Pancreas (tissue), 10 donors: ENCODE results near the gene BRD3OS. TPM values are rescaled to one million over a fixed set of nuclear protein-coding genes. Genes with fewer than 3 reads are reported as not detected.

Experiments used
- ATAC-seq, 4 donors: fragments of 200-7000 bp; cut with Tn5 transposase; one replicate each; pipeline versions ENCODE4 v1.8.0 to v1.9.1; 2020; ENCODE audit warnings: mild to moderate bottlenecking in 4 of 4, moderate library complexity in 4 of 4
- DNase-seq, 6 donors: peaks; one replicate each; pipeline ENCODE4 v3.0.0-alpha.2; 2020
- FAIRE-seq: peaks from 2 replicates; lab custom pipeline; 2012; peaks lifted over from hg19 to GRCh38; lab: Jason Lieb, UNC
- H3K27ac ChIP-seq, 4 donors: fragments of 200-600 bp; sonication (generic); 1 replicate in 3 of 4; 2 replicates in 1 of 4; pipeline versions ENCODE4 v1.5.0 to v1.8.0; 2020
- H3K27me3 ChIP-seq, 4 donors: fragments of 200-600 bp; one replicate each; pipeline ENCODE4 v1.8.0; 2021
- H3K36me3 ChIP-seq, 3 donors: fragments of 200-600 bp; sonication (generic) in 1 of 3; one replicate each; pipeline versions ENCODE4 v1.5.0 to v1.8.0; 2020 to 2021
- H3K4me1 ChIP-seq, 3 donors: fragments of 200-600 bp; one replicate each; pipeline ENCODE4 v1.8.0; 2021
- H3K4me3 ChIP-seq, 4 donors: fragments of 200-600 bp; sonication (generic) in 2 of 4; one replicate each; pipeline versions ENCODE4 v1.5.0 to v1.8.0; 2020 to 2021
- H3K9me3 ChIP-seq, 4 donors: fragments of 200-600 bp; one replicate each; pipeline ENCODE4 v1.8.0; 2021
- CTCF ChIP-seq, 4 donors: fragments of 200-600 bp; sonication (generic) in 3 of 4; IDR thresholded peaks; one replicate each; pipeline versions ENCODE4 v1.5.0 to v1.8.0; 2021; ENCODE audit warnings: antibody characterized with exemption in 4 of 4
- WGBS, 2 donors: extraction: QIAGEN DNeasy Blood & Tissue Kit; methylation state at CpG; one replicate each; pipeline ENCODE4 v1.1.7; 2013; 5-methylcytosine and 5-hydroxymethylcytosine counted together
- intact Hi-C, 3 donors: fragments of 100-400 bp; cut with DNase I; formaldehyde crosslinking; loops; one replicate each; pipeline versions ENCODE4 v1.11.1 to v1.14.2; 2022
- polyA plus RNA-seq, 2 donors: library from polyadenylated mRNA; stranded (reverse); fragments of 200-250 nt; gene quantifications; one replicate each; pipeline ENCODE4 v1.2.3, GENCODE V29; 2013
- total RNA-seq, 6 donors: library from RNA; stranded (reverse); fragmentation: NEBNext Ultra II Directional in 4 of 6; extraction: Animal tissue kit (Norgen Biotek cat#: 25700) in 4 of 6; gene quantifications; one replicate each; pipeline versions ENCODE4 v1.2.1 to v1.2.4, GENCODE V29; 2021 to 2023
- donor health status: healthy with polysubstance abuse.
- donor health status: DM: no; HTN: no; CAD: no; lungs with moderate emphysema.
- donor health status: DM: no; HTN: no; CAD: no.
- donor health status: control.
- donor health status: control.
- donor health status: Bipolar disorder and iron deficiency.
- donor health status: DM: yes; HTN: yes; CAD: no.
- donor health status: DM: no; HTN: no; CAD: no.
- donor health status: DM: no; HTN: no; CAD: no.
- donor health status: DM: yes; HTN: yes; CAD: no.

The BRD3OS gene
- total and polyA plus RNA-seq, 8 donors, result 4.8 to 12.5 (median 7.3) TPM

- H3K4me1 ChIP-seq, result no peaks in the 10 kb centered on the region
- H3K4me3 ChIP-seq, result no peak overlapping the region
- no peaks in the 10 kb centered on the region for H3K9me3 ChIP-seq
- WGBS, 2 donors, result 68 to 73% methylated on average over 20 of the region's 20 CpGs
- no peaks in the 10 kb centered on the region for H3K36me3 ChIP-seq
- TF ChIP-seq CTCF (IDR thresholded peaks at IDR 0.05), result no peak
- FAIRE-seq, result no peak
- DNase-seq, result no peak
- no peak overlapping the region for H3K27ac ChIP-seq
- ATAC-seq, result no peak
- H3K27me3 ChIP-seq, result no peaks in the 10 kb centered on the region
- intact Hi-C loops, result no loop called here
Observed at GRCh38 chr9:134004131-134004873, 21.0 kb upstream of the BRD3OS start.

GRCh38 chr9:134004881-134005280 lies 20.4 kb upstream of the BRD3OS start:
- ATAC-seq (no peak), FAIRE-seq (no peak), DNase-seq (no peak)
- WGBS, 2 donors, result 75 to 77% methylated on average over 14 of the region's 14 CpGs
- H3K27me3 ChIP-seq, result no peaks in the 10 kb centered on the region
- H3K27ac ChIP-seq, result no peak overlapping the region
- H3K4me1 ChIP-seq, result no peaks in the 10 kb centered on the region
- H3K4me3 ChIP-seq, result no peak overlapping the region
- intact Hi-C loops, result no loop called here
- H3K36me3 ChIP-seq, result no peaks in the 10 kb centered on the region
- TF ChIP-seq CTCF (IDR thresholded peaks at IDR 0.05), result no peak
- H3K9me3 ChIP-seq, result no peaks in the 10 kb centered on the region

- TF ChIP-seq CTCF (IDR thresholded peaks at IDR 0.05), result no peak
- intact Hi-C loops, result no loop called here
- H3K4me1 ChIP-seq, result no peaks in the 10 kb centered on the region
- no peaks in the 10 kb centered on the region for H3K9me3 ChIP-seq
- no peaks in the 10 kb centered on the region for H3K27me3 ChIP-seq
- WGBS, 2 donors, result 83 to 85% methylated on average over 8 of the region's 8 CpGs
- H3K36me3 ChIP-seq, result no peaks in the 10 kb centered on the region
- no peak for FAIRE-seq
- ATAC-seq, result no peak
- H3K27ac ChIP-seq, result no peak overlapping the region
- no peak for DNase-seq
- no peak overlapping the region for H3K4me3 ChIP-seq
Observed at GRCh38 chr9:134005381-134005780, 19.9 kb upstream of the BRD3OS start.

- DNase-seq, result no peak
- peaks cover 0 to 5% (median 0%) of the 10 kb centered on the region in 3 donors for H3K4me1 ChIP-seq
- H3K27ac ChIP-seq, result no peak overlapping the region
- FAIRE-seq, result no peak
- TF ChIP-seq CTCF (IDR thresholded peaks at IDR 0.05), result no peak
- H3K4me3 ChIP-seq, result no peak overlapping the region
- no peak for ATAC-seq
- WGBS, 2 donors, result 55 to 56% methylated on average over 6 of the region's 6 CpGs
- no peaks in the 10 kb centered on the region for H3K27me3 ChIP-seq
- H3K36me3 ChIP-seq, result no peaks in the 10 kb centered on the region
- no peaks in the 10 kb centered on the region for H3K9me3 ChIP-seq
- intact Hi-C loops, result no loop called here
Observed at GRCh38 chr9:134007150-134007549, 18.1 kb upstream of the BRD3OS start.

GRCh38 chr9:134007571-134007970 lies 17.7 kb upstream of the BRD3OS start:
- H3K36me3 ChIP-seq, result no peaks in the 10 kb centered on the region
- peaks cover 0 to 5% (median 0%) of the 10 kb centered on the region in 3 donors for H3K4me1 ChIP-seq
- FAIRE-seq (no peak), DNase-seq (no peak), ATAC-seq (no peak)
- no peaks in the 10 kb centered on the region for H3K27me3 ChIP-seq
- no peak overlapping the region for H3K4me3 ChIP-seq
- no peaks in the 10 kb centered on the region for H3K9me3 ChIP-seq
- TF ChIP-seq CTCF (IDR thresholded peaks at IDR 0.05), result no peak
- intact Hi-C loops, result no loop called here
- WGBS, 2 donors, result 77 to 80% methylated on average over 9 of the region's 9 CpGs
- no peak overlapping the region for H3K27ac ChIP-seq
